Midbrain (tissue), 1 donor: ENCODE results near the gene GDF2.

Experiments
- DNase-seq: peaks from one replicate; lab custom pipeline; 2025; lab: John Stamatoyannopoulos, UW

GDF2 gene

DNA sequence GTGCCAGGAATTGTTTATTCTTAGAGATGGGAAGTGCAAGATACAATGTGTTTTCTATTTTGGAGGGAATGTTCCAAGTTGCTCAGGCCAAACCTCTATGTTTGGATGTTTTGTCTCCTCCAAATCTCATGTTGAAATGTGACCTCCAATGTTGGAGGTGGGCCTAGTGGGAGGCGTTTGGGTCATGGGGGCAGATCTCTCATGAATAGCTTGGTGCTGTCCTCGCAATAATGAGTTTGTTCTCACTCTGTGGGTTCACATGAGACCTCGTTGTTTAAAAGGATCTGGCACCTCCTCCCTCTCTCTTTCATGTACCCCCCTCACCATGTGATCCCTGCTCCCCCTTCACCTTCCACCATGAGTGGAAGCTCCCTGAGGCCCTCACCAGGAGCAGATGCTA lies 30.6 kb upstream of the GDF2 start:
- DNase-seq, result no peak

DNA sequence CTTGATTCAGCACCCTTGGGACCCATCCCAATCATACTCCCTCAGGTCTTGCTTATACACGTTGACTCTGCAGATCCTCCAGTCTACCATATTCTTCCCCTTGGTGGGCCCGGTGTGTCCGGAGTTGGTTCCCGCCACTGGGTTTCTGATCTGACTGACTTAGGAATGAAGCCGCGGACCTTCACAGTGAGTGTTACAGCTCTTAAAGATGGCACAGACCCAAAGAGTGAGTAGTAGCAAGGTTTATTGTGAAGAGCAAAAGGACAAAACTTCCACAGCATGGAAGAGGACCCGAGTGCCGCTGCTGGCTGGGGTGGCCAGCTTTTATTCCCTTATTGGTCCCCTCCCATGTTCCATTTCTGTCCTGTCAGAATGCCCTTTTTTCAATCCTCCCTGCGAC lies 28.2 kb upstream of the GDF2 start:
- no peak for DNase-seq

DNA sequence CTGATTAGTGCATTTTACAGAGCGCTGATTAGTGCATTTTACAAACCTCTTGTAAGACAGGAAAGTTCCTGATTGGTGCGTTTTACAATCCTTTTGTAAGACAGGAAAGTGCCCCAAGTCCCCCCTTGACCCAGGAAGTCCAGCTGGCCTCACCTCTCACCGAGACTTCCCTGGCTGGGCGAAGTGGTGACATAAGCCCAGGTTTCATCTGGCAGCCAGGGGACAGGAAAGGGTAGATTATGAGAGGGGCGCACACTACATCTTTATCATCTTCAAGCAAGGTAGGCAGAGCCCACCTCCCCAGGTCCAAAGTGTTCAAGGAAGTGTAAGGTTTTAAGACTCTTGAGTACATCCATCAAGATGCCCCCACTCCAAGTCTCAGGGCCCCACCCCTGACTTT lies 27.8 kb upstream of the GDF2 start:
- DNase-seq, result no peak

DNA sequence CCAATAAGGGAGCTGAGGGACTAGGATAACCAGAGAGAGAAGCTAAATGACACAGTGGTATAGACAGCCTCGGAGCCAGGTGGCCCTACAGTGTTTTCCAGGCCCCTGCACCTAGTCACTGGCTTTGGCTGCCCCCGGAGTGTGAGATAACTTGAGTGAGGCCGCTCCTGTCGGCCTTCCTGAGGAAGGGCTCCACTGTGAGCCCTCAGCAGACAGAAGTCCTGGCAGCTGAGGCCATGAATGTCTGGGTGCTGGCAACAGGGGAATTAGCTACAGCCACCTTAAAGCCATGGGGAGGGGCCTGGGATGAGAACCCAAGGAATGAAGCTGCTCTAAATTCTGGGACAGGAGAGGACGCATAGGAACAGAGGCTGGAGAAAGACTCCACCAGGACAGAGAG lies 26.8 kb upstream of the GDF2 start:
- DNase-seq, result no peak

DNA sequence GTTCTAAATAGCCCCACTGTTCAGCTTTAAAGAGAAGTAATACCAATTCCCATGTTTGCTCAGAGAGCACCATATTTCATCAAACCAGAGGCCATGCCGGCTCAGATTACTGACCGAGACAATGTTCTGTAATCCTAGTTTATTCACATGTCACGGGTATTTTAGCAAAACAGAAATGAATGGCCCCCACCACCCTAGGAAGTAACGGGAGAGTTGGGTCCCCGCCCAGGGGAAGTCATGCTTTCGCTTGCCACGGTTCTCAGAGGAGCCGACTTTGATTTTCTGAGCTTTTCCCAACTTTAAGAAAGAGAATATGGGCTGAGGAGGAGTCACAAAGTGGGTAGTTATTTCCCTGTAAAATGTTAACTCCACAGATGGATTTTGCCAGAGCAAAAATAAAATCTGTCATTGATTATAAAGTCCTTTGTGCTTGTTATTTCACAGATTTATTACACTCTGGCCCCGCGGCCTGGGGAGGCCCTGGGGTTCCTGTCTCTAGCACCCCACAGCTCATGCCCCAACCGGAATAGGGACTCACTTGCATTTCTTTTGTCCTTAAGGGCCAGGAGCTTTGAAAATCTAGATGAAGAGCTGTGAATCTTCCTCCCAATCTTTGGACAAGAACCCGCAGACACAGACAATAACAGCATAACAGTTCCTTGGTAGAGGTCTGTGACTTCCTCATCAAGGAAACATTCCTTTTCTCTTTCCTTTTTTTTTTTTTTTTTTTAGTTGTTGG lies 25.9 kb upstream of the GDF2 start:
- DNase-seq, result no peak

DNA sequence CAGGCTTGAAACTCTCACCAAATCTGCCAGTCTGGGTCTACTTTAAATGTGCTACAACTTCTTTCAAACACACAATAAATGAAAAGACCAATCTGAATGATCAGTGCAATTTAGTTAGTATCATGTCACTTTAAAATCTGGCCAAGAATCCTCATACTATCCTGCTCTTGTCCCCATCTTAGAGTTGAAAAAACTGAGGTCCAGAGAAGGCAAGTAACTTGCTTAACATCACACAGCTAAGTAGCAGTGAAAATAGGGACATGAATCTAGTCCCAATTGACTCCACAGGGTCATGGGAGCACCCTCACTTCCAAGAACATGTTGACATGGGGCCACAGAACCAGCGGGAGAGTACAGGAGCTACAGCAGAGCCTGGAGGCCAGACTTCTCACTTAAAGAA lies 25.3 kb upstream of the GDF2 start:
- no peak for DNase-seq

DNA sequence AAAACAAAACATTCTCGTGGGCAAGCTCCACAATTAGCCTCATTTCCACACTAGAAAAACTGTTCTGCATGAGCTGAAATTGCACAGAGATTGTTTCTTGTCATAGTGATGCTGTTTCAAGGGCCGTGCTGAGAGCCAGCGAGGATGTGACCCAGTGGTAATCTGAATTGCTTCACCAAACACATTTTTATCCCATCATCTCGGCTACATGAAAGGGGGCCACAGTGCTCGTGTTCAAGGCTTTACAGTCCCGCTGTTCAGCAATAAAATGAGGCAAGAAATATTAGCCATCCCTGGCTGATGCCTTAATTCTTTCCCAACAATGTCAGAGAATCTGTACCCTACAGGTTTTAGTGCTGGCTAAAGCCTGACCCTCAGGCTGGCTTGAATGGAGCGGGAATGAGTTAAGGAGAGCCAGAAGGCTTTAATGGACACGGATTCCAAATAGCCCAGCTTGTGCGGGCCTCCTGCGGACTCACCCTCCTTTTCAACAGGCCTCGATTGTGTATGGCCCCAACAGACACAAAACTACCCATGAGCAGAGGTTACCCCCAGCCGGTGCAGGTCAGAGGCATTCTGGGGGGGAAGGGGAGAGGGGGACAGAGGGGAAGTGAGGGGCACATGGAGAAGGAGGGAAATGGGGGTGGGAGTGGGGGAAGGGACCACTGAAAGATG lies 24.3 kb upstream of the GDF2 start:
- DNase-seq, result no peak

DNA sequence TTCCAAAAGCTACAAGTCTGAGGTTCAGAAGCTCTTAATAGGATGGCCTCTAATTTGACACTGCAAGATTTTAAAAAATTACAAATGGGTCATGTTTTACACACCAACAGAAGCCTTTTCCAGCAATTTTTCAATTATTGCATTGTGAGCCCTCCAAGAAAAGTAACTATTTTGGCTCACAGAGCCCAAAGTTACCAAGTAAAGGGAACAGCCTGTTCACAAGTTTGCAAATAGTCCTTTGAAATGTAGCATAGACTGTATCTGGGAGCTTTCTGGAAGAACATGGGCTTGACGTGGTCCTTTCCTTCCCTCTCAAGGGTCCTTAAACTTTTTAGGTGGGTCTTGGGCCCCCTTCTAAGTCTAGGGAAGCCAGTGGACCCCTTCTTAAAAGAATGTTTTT lies 23.5 kb upstream of the GDF2 start:
- DNase-seq, result peak; percentile 23

DNA sequence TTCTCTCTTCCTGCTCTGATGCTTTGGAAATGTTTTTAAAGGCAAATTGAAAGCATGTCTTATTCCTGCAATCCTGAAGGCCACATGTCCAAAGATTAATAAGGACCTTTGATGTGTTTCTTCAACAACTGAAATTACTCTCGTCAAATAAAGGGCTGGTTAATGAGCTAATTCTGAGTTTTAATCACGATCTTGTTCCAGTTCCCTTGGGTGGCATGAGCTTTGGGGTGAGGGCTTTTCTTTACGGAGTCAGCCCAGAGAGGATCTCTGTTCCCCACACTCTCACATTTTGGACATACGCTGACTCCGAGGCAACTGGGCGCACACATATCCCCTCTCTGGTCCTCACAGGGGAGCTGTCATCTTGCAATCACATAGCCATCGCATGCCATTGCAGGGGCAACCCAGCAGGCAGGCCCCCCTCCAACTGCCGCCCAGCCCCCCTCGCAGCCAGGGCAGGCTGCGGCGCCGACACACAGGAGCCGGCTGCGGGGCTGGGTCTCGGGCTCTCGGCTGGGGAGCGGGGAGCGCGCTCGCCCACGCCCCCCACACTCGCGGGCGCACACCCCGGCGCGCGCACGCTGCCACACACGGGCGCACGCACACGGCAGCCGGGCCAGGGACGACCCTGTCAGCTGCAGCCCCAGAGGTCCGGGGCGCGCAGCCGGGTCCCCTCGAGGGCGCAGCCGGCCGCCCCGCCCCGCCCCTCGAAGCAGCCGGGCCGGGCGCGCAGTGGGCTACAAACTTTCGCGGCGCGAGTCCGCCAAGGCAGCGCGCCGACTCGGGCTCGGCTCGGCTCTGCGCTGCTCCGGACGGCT lies 22.4 kb upstream of the GDF2 start, which contains the start of gene GDF10:
Gene GDF10 (plus strand): TSS at position 587 of the 818 bp plus-strand sequence. CDS start 455 bp downstream, outside the sequence.
- no peak for DNase-seq

DNA sequence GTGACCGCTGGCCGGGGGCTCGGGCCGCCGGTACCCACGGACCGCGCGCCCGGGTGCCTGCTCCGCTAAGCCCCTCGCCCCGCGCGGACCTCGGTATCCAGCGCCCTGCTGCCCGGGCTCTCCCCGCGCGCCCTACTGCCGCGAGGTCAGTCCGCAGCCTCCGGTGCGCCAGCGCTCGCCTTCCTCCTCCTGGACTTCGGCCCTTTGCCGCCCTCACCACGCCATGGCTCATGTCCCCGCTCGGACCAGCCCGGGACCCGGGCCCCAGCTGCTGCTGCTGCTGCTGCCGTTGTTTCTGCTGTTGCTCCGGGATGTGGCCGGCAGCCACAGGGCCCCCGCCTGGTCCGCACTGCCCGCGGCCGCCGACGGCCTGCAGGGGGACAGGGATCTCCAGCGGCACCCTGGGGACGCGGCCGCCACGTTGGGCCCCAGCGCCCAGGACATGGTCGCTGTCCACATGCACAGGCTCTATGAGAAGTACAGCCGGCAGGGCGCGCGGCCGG lies 21.8 kb upstream of the GDF2 start:
- DNase-seq, result no peak

DNA sequence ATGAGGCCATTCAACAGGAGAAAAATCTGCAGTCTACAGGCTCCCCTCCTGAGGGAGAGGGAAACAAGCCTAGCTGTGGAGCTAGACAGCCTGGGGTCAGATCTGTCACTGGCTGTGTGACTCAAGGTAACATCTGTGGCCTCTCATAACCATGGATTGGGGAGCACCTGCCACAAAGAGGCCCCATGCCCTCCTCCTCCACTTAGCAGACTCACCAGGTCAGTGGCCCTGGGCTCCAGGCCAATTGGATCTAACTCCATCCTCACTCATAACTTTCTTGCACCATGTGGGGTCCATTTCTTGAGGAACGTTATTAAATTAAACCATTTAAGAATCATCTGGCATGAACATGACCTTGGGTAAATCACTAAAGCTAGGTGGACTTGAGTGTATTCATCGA lies 20.4 kb upstream of the GDF2 start:
- DNase-seq, result no peak

DNA sequence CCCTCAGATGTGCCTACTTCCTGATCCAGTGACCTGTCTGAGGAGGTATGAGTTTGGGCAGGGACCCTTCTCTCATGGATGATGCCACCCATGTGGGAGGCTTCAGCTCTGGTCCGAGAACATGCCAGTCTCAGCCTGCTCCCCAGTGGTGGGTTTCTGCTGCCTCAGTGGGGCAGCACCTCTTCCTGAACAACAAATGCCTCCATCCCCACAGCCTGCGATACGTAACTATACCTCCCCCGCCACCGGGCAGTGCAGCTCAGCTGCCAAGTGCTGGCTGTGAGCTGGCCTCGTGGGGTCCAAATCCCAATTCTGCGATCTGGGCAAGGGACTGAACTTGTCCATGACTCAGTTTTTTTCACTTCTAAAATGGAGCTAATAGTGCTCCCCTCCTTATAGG lies 19.1 kb upstream of the GDF2 start:
- DNase-seq, result no peak

DNA sequence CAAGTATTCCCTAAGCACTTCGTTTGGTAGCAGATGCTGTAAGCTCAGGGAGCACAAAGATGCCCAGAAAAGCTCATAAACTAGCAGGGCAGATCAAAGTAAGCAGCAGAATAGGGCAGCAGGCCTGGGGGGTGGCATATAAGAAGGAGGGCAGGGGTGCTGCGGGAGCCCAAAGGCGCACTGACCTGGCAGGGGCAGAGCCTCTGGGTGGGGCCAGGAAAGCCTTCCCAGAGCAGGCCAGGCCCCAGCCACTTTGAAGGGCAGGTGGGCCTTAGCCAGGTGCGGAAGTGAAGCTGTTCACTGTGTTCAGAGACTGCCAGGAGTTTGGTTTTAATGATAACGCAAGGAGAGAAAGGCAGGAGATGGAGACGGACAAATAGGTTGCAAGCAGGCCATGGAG lies 18.4 kb upstream of the GDF2 start:
- no peak for DNase-seq

DNA sequence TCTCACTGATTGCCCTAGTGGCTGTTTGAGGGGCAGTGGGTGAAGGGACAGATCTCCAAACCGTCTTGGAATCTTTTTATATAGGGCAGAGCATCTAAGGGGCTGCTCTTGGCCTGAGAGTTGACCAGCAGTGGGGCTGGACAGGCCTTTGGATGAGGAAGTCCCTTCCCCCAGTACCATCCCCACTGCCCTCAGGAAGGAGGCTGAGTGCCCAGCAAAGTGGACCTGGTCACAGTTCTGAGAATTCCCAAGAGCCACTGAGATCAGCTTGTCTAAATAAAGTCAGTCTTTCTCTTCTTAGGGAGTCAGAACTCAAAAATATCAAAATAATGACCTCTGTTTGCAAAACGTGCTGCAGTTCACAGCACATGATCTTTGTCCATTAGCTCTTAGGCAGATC lies 16.7 kb upstream of the GDF2 start:
- no peak for DNase-seq

DNA sequence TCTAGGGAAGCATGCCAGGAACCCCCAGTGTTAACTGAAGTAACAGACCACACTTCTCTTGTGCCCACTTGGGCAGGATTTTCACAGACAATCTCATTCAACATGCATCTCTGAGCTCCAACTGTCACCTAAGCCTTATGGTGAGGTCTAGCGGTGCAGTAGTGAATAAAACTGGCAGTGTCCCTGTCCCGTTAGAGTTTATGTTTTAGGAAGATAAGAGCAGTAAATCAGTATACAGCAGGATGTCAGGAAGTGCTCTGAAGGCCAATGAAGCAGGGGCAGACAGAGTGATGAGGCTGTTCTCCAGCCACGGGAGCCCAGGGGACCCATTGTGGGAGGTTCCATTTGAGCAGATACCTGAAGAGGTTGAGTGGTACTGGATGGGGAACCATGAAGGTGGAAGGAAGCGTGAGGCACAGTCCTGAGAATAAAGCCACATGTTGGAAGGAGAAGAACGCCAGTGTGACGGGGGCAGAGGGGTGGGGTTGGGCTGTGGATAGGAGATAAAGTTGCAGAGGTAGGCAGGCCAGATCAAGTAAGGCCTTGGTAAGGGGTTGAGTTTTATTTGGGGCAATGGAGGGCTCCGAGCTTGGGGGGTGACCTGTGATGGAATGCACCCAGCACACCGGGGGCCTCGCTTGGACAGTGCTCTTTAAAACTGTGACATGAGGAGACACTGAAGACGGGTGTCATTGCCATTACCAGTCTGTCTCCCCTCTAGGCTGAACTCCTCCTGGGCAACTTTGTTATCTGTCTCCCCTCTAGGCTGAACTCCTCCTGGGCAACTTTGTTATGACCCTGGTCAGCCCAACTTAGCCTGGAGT lies 15.7 kb upstream of the GDF2 start:
- DNase-seq, result no peak

DNA sequence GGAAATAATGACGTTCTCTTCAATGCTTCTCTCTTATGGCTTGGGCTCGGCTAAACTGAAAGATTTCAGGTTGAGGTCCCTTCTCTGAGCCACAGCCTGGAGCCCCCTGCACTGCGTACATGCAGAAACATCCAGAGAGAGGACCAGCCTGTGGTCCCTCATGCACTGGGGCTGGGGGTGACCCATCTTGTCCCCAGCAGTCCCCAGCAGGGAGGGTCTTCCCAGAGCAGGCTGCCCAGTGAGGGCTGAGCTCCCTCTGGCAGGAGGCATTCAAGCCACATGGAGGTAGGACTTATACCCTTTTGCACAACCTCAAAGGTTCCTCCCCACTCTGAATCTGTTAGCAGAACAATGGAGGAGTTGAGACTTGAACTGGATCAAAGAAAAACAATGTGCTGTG lies 14.9 kb upstream of the GDF2 start:
- DNase-seq, result no peak

DNA sequence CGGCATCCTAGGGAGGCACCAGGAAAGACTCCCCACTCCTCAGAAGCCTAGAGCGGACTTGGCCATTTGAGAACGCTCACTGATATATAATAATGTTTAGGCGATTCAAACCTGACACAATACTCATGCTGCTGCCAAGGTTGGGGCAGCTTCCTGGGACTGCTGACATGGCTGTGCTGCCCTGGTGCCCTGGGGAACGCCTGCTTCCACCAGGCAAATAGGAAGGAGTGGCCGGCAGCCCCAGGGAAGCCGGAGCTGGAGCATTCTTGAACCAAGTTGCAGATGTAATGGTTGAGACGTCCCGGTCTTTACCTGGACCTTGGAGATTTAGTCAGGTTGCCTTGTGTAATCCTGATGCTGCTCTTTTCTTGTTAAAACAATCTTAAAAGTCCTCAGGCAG lies 13.5 kb upstream of the GDF2 start:
- DNase-seq, result no peak

DNA sequence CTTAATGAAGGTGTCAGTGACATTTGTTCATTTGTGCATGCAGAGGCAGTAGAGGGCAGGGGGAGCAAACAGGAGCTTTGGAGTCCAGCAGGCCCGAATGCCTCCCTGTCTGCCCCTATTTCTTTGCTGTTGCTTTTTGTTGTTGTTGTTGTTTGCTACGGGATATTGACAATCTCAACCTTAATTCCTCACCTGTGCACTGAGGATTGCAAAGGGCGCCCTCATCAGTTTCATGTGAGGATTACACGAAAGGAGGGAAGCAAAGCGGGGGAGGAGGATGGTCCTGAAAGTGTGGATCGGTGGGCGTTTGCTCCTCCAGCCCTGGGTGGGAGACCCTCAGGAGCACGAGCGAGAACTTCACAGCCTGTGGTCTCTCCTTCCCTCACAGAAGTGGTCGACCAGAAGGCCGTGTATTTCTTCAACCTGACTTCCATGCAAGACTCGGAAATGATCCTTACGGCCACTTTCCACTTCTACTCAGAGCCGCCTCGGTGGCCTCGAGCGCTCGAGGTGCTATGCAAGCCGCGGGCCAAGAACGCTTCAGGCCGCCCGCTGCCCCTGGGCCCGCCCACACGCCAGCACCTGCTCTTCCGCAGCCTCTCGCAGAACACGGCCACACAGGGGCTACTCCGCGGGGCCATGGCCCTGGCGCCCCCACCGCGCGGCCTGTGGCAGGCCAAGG lies 12.7 kb upstream of the GDF2 start:
- DNase-seq, result no peak

DNA sequence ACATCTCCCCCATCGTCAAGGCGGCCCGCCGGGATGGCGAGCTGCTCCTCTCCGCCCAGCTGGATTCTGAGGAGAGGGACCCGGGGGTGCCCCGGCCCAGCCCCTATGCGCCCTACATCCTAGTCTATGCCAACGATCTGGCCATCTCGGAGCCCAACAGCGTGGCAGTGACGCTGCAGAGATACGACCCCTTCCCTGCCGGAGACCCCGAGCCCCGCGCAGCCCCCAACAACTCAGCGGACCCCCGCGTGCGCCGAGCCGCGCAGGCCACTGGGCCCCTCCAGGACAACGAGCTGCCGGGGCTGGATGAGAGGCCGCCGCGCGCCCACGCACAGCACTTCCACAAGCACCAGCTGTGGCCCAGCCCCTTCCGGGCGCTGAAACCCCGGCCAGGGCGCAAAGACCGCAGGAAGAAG lies 12.2 kb upstream of the GDF2 start:
- no peak for DNase-seq

DNA sequence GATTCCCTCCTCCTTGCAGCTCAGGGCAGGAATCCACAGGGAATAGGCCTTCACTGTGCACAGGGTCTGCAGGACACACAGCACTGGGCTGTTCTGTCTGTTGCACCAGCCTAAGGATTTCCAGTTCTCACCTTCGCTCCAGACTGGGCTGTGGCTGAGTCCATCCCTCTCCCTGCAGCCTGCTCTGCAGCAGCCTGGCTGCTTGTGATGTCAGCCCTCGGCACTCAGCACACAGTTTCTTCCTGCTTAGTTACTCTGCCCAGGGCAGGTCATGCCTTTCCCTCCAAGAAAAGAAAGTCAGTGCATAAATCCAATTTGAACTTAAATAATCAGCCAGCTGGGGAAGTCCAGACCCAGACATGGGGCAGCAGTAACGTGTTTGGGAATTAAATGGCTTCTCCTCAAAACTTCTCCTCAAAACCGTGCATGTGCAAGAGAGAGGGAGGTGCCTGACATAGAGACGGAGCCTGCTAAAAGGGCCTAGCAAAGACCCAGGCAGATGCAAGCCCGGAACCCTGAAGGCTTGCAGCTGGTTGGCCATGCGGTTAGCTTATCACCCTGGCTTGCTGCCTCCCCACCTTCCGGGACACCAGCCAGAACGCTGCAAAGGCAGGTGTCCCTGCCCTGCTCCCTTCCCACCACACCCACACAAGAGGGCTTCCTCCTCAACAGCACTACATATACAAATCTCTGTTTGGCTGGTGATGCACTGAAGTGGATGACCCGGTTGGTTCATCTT lies 10.9 kb upstream of the GDF2 start:
- no peak for DNase-seq
